Epithelial cell of proximal tubule (primary cell): ENCODE measurements around the gene KCTD4. TPM values are rescaled to one million over a fixed set of nuclear protein-coding genes. Genes with fewer than 3 reads are reported as not detected.

ENCODE experiments used
- DNase-seq: peaks from one replicate; pipeline ENCODE4 v3.0.0-alpha.2; 2011; ENCODE audit warnings: low read depth
- H3K4me3 ChIP-seq: 2 replicates; pipeline ENCODE4 v1.5.1; 2011; ENCODE audit warnings: low read depth, mild to moderate bottlenecking, low read length
- total RNA-seq: library from RNA; depleted of rRNA; stranded (reverse); fragments of >200 nt; gene quantifications from 2 replicates; pipeline ENCODE4 v1.2.3, GENCODE V29; 2015
- TF ChIP-seq, protein P1 (sequence below): conservative IDR thresholded peaks from 2 replicates; pipeline ENCODE4 v1.5.1; 2012; ENCODE audit warnings: low read depth, mild to moderate bottlenecking, low read length

KCTD4 gene
- total RNA-seq, 1 donor from 2014 or later = 0.63 TPM

DNA sequence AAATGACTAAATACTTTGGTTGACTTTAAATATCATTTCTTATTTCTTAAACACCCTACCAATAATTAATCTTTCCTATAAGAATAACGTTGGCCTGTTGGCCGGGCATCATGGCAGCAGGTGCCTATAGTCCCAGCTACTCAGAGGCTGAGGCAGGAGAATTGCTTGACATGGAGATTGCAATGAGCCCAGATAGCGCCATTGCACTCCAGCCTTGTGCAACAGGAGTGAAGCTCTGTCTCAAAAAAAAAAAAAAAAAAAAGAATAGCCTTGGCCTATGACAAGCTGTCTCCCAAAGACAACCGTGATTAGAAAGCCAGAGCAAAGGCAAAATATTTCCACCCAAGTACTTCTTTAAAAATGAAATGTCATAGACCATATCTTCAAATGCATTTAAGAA, 24.5 kb upstream of the KCTD4 start:
- TF ChIP-seq, protein P1, sequence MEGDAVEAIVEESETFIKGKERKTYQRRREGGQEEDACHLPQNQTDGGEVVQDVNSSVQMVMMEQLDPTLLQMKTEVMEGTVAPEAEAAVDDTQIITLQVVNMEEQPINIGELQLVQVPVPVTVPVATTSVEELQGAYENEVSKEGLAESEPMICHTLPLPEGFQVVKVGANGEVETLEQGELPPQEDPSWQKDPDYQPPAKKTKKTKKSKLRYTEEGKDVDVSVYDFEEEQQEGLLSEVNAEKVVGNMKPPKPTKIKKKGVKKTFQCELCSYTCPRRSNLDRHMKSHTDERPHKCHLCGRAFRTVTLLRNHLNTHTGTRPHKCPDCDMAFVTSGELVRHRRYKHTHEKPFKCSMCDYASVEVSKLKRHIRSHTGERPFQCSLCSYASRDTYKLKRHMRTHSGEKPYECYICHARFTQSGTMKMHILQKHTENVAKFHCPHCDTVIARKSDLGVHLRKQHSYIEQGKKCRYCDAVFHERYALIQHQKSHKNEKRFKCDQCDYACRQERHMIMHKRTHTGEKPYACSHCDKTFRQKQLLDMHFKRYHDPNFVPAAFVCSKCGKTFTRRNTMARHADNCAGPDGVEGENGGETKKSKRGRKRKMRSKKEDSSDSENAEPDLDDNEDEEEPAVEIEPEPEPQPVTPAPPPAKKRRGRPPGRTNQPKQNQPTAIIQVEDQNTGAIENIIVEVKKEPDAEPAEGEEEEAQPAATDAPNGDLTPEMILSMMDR = no peak
- DNase-seq = no peak
- H3K4me3 ChIP-seq = no peak overlapping the region

DNA sequence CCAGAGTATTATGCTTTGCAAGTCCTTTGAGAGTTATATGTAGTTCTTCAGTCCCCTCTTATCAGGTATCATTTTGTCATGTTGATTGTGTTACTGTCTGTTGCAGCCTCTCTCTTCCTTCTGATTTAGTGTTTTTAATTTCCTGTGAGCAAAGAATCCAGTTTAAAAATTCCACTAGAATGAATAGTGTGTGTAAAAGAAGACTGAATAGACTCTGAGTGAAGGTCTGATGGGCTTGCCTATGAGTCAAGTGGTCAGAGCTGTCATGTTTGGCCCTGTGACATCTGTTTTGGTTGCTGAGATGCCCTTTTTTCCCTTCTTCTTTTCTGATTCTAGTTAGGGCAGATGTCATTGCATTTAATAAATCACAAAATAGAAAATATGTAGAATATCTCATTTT, 23.3 kb upstream of the KCTD4 start:
- TF ChIP-seq, protein P1 = no peak
- no peak for DNase-seq
- no peak overlapping the region for H3K4me3 ChIP-seq

DNA sequence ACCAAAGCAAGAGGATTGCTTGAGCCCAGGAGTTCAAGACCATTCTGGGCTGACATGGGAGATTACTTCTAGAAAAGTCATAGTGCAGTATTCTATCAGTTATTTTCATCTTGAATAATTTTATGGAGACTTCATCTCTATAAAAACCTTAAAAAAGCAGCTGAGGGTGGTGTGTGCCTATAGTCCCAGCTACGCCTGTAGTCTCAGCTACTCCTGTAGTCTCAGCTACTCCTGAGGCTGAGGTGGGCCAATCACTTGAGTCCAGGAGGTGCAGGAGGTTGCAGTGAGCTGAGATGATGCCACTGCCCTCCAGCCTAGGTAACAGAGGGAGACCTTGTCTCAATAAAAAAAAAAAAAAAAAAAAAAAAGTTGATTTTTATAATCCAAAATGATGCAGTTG, 22.1 kb upstream of the KCTD4 start:
- TF ChIP-seq, protein P1 = no peak
- DNase-seq = no peak
- H3K4me3 ChIP-seq = no peak overlapping the region

DNA sequence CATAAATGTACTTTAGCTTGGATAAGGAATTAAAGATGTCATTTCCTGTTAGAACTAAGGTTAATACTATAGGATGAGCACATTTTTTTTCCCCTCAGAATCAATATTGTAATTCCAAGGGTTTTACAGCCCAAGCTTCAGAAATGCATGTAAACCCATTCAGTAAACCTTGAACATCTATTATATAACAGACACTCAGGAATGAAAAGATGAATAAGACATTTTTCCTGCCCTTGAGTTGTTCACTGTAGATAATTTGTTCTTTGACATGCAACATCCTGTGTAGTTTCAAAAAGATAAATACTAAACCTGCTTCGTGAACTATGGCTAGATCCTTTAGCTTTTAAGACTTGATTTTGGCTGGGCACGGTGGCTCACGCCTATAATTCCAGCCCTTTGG, 21.7 kb upstream of the KCTD4 start:
- TF ChIP-seq, protein P1 = no peak
- DNase-seq = no peak

DNA sequence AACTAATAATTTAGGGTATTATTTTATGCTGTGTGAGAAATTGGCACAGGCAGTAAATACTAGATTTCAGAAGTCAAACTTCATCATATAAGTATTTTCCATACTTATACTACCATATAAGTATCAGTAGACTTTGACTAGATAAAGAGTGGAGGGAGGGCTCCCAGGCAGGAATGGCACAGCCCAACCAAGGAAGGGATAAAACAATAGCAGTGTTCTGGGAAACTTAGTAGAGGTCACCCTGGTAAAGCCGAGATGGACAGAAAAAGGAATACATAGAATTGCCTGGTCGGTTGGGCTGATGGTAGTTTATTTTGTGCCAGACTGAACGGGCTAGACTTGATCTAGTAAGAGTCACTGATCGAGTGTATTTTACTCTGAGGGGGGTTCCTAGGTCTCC, 19.6 kb upstream of the KCTD4 start:
- H3K4me3 ChIP-seq = no peak overlapping the region
- TF ChIP-seq, protein P1 = no peak
- DNase-seq = no peak

More for the DNA sequence above, 21.7 kb upstream of the KCTD4 start:
- H3K4me3 ChIP-seq = no peak overlapping the region

DNA sequence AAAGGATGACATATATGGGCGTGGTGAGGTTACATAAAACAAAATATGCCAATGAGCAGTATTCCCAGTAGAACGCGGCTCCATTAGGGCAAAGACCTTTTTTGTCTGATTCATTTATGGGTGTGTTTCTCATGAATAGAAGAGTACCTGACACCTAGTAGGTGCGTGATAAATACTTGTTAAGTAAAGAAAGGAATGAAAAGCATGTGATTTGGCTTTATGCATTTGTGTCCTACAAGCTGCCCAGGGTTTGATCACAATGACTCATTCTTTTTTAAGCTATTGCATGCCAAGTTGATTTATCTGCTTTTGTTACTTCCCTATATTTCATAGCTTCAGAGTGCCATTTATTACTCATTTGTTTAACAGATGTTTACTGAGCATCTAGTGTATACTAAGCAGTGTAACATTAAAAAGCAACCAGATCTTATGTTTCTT, 19.1 kb upstream of the KCTD4 start:
- peak; percentile 68 for DNase-seq
- H3K4me3 ChIP-seq = no peak overlapping the region
- TF ChIP-seq, protein P1 = no peak

DNA sequence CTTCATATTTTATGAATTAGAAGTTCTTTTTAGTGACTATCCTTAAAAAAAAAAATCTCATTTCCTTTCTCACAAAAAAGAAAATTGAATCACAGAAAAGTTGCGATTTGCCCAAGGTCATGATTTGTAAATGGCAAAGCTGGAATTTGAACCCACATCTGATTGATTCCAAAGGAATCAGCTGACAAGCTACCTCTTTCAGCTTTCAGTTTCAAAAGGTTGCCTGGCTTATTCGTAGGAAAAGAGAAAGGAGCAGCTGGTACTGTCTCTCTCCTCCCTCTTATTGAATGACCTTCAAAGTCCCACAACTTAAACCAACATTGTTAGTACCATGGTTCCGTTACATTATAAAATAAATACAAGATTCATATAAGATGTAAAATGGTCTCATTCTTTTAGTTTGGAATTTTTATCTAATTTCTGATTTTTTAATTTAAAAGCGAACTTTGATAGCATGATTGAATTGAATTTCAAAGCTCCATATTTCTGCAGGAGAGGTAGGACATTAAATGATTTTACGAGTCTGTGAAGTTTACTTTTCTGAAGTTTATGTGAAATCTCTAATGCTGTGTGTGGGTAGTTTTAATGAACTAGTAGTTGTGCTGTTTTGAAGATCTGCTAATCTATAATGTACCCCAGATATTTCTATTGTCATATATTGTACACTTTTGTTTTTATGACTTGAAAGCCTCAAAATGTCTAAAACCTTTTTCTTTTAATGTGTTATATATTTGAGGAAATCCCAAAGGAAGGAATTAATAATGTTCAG, 18.5 kb upstream of the KCTD4 start:
- H3K4me3 ChIP-seq = no peak overlapping the region
- DNase-seq = no peak

More for the DNA sequence above, 18.5 kb upstream of the KCTD4 start:
- TF ChIP-seq, protein P1 = no peak
